KMS-11 (cell line): Measurements from ENCODE around the gene EFHC1.

ENCODE experiments used
- H2AFZ ChIP-seq: fragments of 200-600 bp; sonication (generic); 2 replicates; pipeline ENCODE4 v1.6.1; 2016; ENCODE audit warnings: antibody characterized with exemption, mixed run types, low read depth
- H3K27ac ChIP-seq: fragments of 200-600 bp; sonication (generic); 2 replicates; pipeline ENCODE4 v1.6.1; 2016; ENCODE audit warnings: mild to moderate bottlenecking, mixed run types
- H3K27me3 ChIP-seq: fragments of 200-600 bp; sonication (generic); 2 replicates; pipeline ENCODE4 v1.6.1; 2017; ENCODE audit warnings: mild to moderate bottlenecking, low read depth, mixed run types, moderate library complexity; ENCODE audit not compliant: insufficient read depth
- H3K36me3 ChIP-seq: fragments of 200-600 bp; sonication (generic); 2 replicates; pipeline ENCODE4 v1.6.1; 2017; ENCODE audit warnings: mild to moderate bottlenecking, mixed run types; ENCODE audit not compliant: insufficient read depth
- H3K4me1 ChIP-seq: fragments of 200-600 bp; sonication (generic); 2 replicates; pipeline ENCODE4 v1.6.1; 2016; ENCODE audit warnings: mild to moderate bottlenecking, low read depth, mixed run types; ENCODE audit not compliant: poor library complexity, severe bottlenecking
- H3K4me2 ChIP-seq: fragments of 200-600 bp; sonication (generic); 2 replicates; pipeline ENCODE4 v1.7.0; 2016; ENCODE audit warnings: mild to moderate bottlenecking, mixed run types
- H3K4me3 ChIP-seq: fragments of 200-600 bp; sonication (generic); IDR thresholded peaks from 2 replicates; pipeline ENCODE4 v1.6.1; 2017; ENCODE audit warnings: low read depth, low read length, mixed read lengths; ENCODE audit not compliant: insufficient read depth
- H3K79me2 ChIP-seq: fragments of 200-600 bp; sonication (generic); 2 replicates; pipeline ENCODE4 v1.6.1; 2016; ENCODE audit warnings: low read depth, mixed run types; ENCODE audit not compliant: insufficient read depth
- H3K9ac ChIP-seq: fragments of 200-600 bp; sonication (generic); 2 replicates; pipeline ENCODE4 v1.6.1; 2016; ENCODE audit warnings: mild to moderate bottlenecking, mixed run types
- H4K20me1 ChIP-seq: fragments of 200-600 bp; sonication (generic); 2 replicates; pipeline ENCODE4 v1.6.1; 2016; ENCODE audit warnings: mild to moderate bottlenecking, mixed run types; ENCODE audit not compliant: insufficient read depth
- CTCF ChIP-seq: fragments of 200-600 bp; sonication (generic); conservative IDR thresholded peaks from 2 replicates; pipeline ENCODE4 v1.6.1; 2017; ENCODE audit warnings: low read depth, mild to moderate bottlenecking, antibody characterized with exemption, low read length, moderate library complexity, mixed read lengths

The EFHC1 gene

GRCh38 chr6:52547647-52548352, 127.7 kb downstream of the EFHC1 start:
- no peak overlapping the region for H2AFZ ChIP-seq
- H4K20me1 ChIP-seq, result no peaks in the 10 kb centered on the region; the same call in 1 of the 2 replicates
- H3K27ac ChIP-seq, result peak overlapping the region; percentile 43; the same call in 1 of the 2 replicates
- no peak overlapping the region for H3K4me3 ChIP-seq
- peaks cover 100% of the 10 kb centered on the region for H3K4me1 ChIP-seq
- H3K9ac ChIP-seq, result no peak overlapping the region
- H3K27me3 ChIP-seq, result no peaks in the 10 kb centered on the region
- no peak for TF ChIP-seq CTCF
- peaks cover 99% of the 10 kb centered on the region for H3K79me2 ChIP-seq
- peak overlapping the region; percentile 61 for H3K4me2 ChIP-seq
- no peaks in the 10 kb centered on the region; the same call in 1 of the 2 replicates for H3K36me3 ChIP-seq

DNA sequence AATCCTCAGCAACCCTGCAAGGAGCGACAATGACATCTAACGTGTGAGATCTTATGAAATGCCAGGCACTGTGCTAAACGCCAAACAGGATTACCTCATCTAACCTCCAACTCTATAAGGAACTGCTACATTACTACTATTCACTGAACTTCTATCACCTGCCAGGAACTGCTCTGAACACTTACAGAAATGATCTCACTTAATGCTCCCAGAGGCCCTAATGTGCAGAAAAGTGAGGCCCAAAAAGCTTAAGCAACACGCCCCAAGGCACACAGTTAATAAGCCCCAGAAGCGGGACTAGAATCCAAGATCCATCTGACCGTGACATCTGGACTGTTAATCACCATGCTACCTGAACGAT, 128.2 kb downstream of the EFHC1 start:
- peaks cover 100% of the 10 kb centered on the region for H3K4me1 ChIP-seq
- peak overlapping the region; percentile 61 for H3K4me2 ChIP-seq
- no peak overlapping the region for H3K4me3 ChIP-seq
- no peak overlapping the region for H3K9ac ChIP-seq
- no peak overlapping the region for H3K27ac ChIP-seq
- no peaks in the 10 kb centered on the region; the same call in 1 of the 2 replicates for H3K36me3 ChIP-seq
- H3K79me2 ChIP-seq, result peaks cover 99% of the 10 kb centered on the region
- TF ChIP-seq CTCF, result no peak
- H2AFZ ChIP-seq, result no peak overlapping the region
- no peaks in the 10 kb centered on the region for H3K27me3 ChIP-seq
- no peaks in the 10 kb centered on the region; the same call in 1 of the 2 replicates for H4K20me1 ChIP-seq

GRCh38 chr6:52548999-52549398, 128.9 kb downstream of the EFHC1 start:
- Histone ChIP-seq H3K79me2 (peaks cover 99% of the 10 kb centered on the region), H3K4me1 (peaks cover 100% of the 10 kb centered on the region), H2AFZ (no peak overlapping the region), H3K4me2 (peak overlapping the region; percentile 61; the same call in 1 of the 2 replicates), H3K36me3 (no peaks in the 10 kb centered on the region; the same call in 1 of the 2 replicates), H3K27ac (no peak overlapping the region), H3K27me3 (no peaks in the 10 kb centered on the region), H3K4me3 (no peak overlapping the region), H4K20me1 (no peaks in the 10 kb centered on the region; the same call in 1 of the 2 replicates), H3K9ac (no peak overlapping the region)
- no peak for TF ChIP-seq CTCF

DNA sequence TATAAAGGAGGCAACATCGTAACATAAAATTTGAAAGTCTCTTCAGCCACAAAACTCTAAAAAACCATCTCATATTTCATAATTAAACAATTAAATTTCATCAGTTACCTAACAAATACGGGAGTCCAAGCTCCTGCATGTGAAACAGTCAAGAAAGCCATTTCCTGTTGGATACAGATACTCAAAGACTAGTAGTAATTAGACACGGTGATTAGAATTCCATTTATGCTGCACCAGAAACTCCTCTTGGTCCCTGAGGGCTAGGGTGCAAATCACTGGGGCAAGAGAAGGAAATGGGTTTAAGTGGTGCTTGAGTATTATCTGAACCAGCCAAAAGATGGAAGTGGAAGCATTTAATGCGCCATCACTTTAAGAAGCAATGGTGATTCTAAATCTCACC, 129.3 kb downstream of the EFHC1 start:
- Histone ChIP-seq H3K9ac (no peak overlapping the region), H3K27ac (no peak overlapping the region), H4K20me1 (no peaks in the 10 kb centered on the region; the same call in 1 of the 2 replicates), H3K79me2 (peaks cover 99% of the 10 kb centered on the region), H3K27me3 (no peaks in the 10 kb centered on the region), H3K4me1 (peaks cover 100% of the 10 kb centered on the region), H2AFZ (no peak overlapping the region), H3K36me3 (no peaks in the 10 kb centered on the region; the same call in 1 of the 2 replicates), H3K4me3 (no peak overlapping the region), H3K4me2 (peak overlapping the region; percentile 10; the same call in 1 of the 2 replicates)
- TF ChIP-seq CTCF, result no peak
